Measurements from ENCODE around the gene RALGPS1.

RALGPS1 gene

DNA sequence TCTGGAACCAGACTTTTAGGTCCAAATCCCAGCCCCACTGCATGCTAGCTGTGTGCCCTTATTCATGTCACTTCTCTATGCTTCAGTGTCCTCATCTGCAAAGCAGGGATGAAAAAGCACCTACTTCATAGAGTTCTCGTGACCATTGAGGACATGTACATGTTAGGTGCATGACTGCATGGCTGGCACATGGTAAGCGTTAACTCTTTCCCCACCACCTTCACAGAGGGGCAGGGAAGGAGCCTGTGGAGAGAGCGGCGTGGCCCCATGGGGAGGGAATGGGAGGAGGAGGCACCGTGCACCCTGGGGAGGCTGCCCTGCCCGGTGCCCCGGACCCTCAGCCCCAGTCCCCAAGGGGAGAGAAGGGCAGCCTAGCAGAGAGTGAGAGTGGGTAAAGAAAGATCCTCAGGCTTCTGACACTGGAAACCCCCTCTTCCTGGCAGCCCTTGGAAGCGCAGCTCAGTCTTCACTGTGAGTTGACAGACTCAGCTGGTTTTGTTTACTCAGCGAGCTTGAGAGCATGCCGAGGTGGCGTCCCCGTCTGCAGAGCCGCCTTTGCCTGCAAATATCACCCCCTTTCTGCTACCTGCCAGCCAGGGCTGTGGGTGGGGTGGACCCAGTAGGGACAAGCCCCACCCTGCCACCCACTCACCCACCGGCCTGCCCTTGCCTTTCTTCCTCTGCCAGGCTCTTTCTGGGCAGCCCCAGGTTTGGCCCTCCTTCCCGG is 218.5 kb downstream of the RALGPS1 start:
- no peaks in the 10 kb centered on the region for H3K9me3 ChIP-seq (ENCODE audit: control insufficient read depth, insufficient read depth, low read length)
- H3K36me3 ChIP-seq (ENCODE audit: insufficient read depth, low read length): no peaks in the 10 kb centered on the region
- H3K9ac ChIP-seq (ENCODE audit: low read depth, low read length): no peak overlapping the region
- peaks cover 30% of the 10 kb centered on the region for H3K4me1 ChIP-seq (ENCODE audit: insufficient read depth, low read length)

DNA sequence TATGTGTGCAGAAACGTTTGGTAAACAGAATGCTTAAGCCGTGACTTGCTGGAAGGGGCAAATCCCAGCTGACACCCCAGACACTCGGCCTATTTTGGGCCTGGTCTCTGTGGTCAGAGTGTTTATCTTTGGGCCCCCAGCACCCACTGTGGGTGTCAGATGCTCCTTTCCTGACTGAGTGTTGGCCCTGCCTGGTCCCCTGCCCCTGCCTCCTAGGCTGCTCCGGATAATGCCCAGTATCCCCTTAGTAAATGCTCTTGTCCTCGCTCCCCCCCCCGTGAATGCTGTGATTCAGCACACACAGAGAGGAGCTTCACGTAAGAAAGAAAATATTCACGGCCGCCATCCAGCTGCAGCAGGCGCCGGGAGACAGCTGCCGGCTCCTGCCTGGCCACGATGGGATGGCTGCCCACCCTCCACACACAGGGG is 219.2 kb downstream of the RALGPS1 start:
- no peaks in the 10 kb centered on the region for H3K9me3 ChIP-seq (ENCODE audit: control insufficient read depth, insufficient read depth, low read length)
- H3K9ac ChIP-seq (ENCODE audit: low read depth, low read length): no peak overlapping the region
- peaks cover 30% of the 10 kb centered on the region for H3K4me1 ChIP-seq (ENCODE audit: insufficient read depth, low read length)
- H3K36me3 ChIP-seq (ENCODE audit: insufficient read depth, low read length): no peaks in the 10 kb centered on the region

- Histone ChIP-seq H3K9ac (ENCODE audit: low read depth, low read length) (no peak overlapping the region), H3K4me1 (ENCODE audit: insufficient read depth, low read length) (peaks cover 30% of the 10 kb centered on the region)
These were observed 220.6 kb downstream of the RALGPS1 start for GRCh38 chr9:127135056-127135745.

GRCh38 chr9:127136081-127136879 is 221.7 kb downstream of the RALGPS1 start:
- no peaks in the 10 kb centered on the region for H3K36me3 ChIP-seq (ENCODE audit: insufficient read depth, low read length)

More at GRCh38 chr9:127135056-127135745, 220.6 kb downstream of the RALGPS1 start:
- Histone ChIP-seq H3K9me3 (ENCODE audit: control insufficient read depth, insufficient read depth, low read length) (no peaks in the 10 kb centered on the region), H3K36me3 (ENCODE audit: insufficient read depth, low read length) (no peaks in the 10 kb centered on the region)

GRCh38 chr9:127136880-127137639 is 222.5 kb downstream of the RALGPS1 start:
- H3K4me1 ChIP-seq (ENCODE audit: insufficient read depth, low read length): peaks cover 19% of the 10 kb centered on the region
- no peaks in the 10 kb centered on the region for H3K36me3 ChIP-seq (ENCODE audit: insufficient read depth, low read length)
- no peak overlapping the region for H3K9ac ChIP-seq (ENCODE audit: low read depth, low read length)
- no peaks in the 10 kb centered on the region for H3K9me3 ChIP-seq (ENCODE audit: control insufficient read depth, insufficient read depth, low read length)

More at GRCh38 chr9:127136081-127136879, 221.7 kb downstream of the RALGPS1 start:
- no peaks in the 10 kb centered on the region for H3K9me3 ChIP-seq (ENCODE audit: control insufficient read depth, insufficient read depth, low read length)
- no peak overlapping the region for H3K9ac ChIP-seq (ENCODE audit: low read depth, low read length)
- peaks cover 27% of the 10 kb centered on the region for H3K4me1 ChIP-seq (ENCODE audit: insufficient read depth, low read length)

DNA sequence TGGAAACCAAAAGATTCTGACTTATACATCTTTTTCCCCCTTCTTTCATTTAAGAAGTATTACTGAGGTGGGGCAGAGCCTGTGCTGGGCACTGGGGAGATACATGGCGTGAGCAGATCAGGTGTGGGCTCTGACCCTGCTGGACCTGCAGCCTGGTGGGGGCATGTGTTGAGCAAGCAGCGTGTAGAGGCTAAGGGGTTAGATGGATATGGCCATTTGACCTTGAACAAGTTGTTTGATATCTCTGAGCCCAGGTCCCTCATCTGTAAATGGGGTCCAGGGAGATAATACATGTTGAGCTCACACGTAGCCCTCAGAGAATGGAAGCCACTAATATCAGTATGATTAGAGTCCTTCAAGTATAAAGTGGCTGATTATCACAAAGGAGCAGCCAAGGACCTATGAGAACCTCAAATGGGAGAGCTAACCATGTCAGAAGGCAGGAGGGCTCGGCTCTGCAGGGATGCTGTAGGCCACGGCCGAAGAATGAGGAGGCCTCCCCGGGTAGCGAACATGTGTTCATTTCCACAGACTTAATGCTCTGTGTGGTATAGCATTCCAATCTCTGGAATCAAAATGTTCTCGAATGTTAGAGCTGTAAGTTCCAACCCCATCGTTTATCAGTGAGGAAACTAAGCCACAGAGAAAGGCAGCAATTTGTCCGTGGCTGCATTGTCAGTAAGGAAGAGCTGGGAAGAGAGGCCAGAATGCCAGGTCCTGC is 223.2 kb downstream of the RALGPS1 start:
- H3K36me3 ChIP-seq (ENCODE audit: insufficient read depth, low read length): no peaks in the 10 kb centered on the region
- H3K9ac ChIP-seq (ENCODE audit: low read depth, low read length): no peak overlapping the region
- H3K4me1 ChIP-seq (ENCODE audit: insufficient read depth, low read length): peaks cover 13% of the 10 kb centered on the region
- H3K9me3 ChIP-seq (ENCODE audit: control insufficient read depth, insufficient read depth, low read length): no peaks in the 10 kb centered on the region

DNA sequence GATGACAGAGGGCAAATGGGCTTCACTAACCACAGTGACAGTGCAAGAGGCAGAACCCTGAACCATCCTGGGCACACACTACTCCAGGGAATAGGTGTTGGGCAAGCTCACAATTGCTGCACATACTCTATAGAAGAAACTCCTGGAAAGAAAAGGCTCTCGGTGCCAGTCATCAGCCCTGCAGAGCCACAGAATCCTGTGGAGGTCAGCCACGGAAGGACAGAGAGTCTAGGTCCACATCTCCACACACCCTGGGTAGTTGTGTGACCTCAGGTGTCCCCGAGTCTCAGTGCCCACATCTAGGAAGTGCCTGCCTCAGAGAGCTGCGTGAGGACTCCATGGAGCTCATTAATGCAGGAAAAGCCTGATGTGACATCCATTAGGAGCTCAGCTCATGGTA is 223.9 kb downstream of the RALGPS1 start:
- peaks cover 8% of the 10 kb centered on the region; the same call in 1 of the 2 replicates for H3K4me1 ChIP-seq (ENCODE audit: insufficient read depth, low read length)
- no peaks in the 10 kb centered on the region for H3K36me3 ChIP-seq (ENCODE audit: insufficient read depth, low read length)
- no peaks in the 10 kb centered on the region for H3K9me3 ChIP-seq (ENCODE audit: control insufficient read depth, insufficient read depth, low read length)
- H3K9ac ChIP-seq (ENCODE audit: low read depth, low read length): no peak overlapping the region

DNA sequence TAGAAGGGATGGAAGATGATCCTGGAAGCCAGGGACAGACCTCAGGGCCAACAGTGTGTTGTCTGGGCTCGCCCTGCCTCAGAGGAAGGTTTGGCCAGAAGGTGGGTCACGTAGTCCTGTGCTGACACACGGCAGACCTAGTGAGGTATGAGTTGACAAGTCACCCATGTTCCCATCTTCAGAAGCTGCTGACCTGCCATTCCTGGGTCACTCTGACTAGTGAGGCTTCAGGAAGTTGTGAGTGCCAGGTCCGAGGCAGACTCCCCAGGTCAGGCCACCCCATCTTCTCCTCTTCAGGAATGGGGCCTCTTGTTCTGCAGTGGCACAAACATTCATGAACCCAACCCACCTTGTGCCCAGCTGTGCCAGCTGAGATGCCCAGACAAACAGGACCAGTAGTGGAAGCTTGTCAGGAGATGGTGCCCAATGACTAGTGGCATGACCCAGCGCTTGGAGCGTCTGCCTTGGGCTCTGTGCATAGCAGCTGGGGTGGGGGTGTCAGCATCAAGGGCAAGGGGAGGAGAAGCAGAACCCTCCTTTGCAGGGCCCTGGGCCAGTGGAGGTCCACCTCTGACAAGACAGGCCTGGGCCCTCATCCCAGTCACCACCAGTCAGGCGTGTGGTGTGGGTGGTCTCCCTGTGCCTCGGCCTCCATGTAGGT is 224.6 kb downstream of the RALGPS1 start:
- Histone ChIP-seq H3K4me1 (ENCODE audit: insufficient read depth, low read length) (peaks cover under 1% of the 10 kb centered on the region; the same call in 1 of the 2 replicates), H3K9ac (ENCODE audit: low read depth, low read length) (no peak overlapping the region), H3K9me3 (ENCODE audit: control insufficient read depth, insufficient read depth, low read length) (no peaks in the 10 kb centered on the region), H3K36me3 (ENCODE audit: insufficient read depth, low read length) (no peaks in the 10 kb centered on the region)

GRCh38 chr9:127139775-127140174 is 225.2 kb downstream of the RALGPS1 start:
- Histone ChIP-seq H3K9me3 (ENCODE audit: control insufficient read depth, insufficient read depth, low read length) (no peaks in the 10 kb centered on the region), H3K4me1 (ENCODE audit: insufficient read depth, low read length) (no peaks in the 10 kb centered on the region), H3K9ac (ENCODE audit: low read depth, low read length) (no peak overlapping the region), H3K36me3 (ENCODE audit: insufficient read depth, low read length) (no peaks in the 10 kb centered on the region)

GRCh38 chr9:127140181-127140580 is 225.6 kb downstream of the RALGPS1 start:
- Histone ChIP-seq H3K36me3 (ENCODE audit: insufficient read depth, low read length) (no peaks in the 10 kb centered on the region), H3K4me1 (ENCODE audit: insufficient read depth, low read length) (no peaks in the 10 kb centered on the region), H3K9me3 (ENCODE audit: control insufficient read depth, insufficient read depth, low read length) (no peaks in the 10 kb centered on the region), H3K9ac (ENCODE audit: low read depth, low read length) (no peak overlapping the region)

GRCh38 chr9:127140842-127141675 is 226.5 kb downstream of the RALGPS1 start:
- Histone ChIP-seq H3K9ac (ENCODE audit: low read depth, low read length) (no peak overlapping the region), H3K4me1 (ENCODE audit: insufficient read depth, low read length) (no peaks in the 10 kb centered on the region), H3K9me3 (ENCODE audit: control insufficient read depth, insufficient read depth, low read length) (no peaks in the 10 kb centered on the region), H3K36me3 (ENCODE audit: insufficient read depth, low read length) (no peaks in the 10 kb centered on the region)

GRCh38 chr9:127142291-127142690 is 227.7 kb downstream of the RALGPS1 start:
- Histone ChIP-seq H3K36me3 (ENCODE audit: insufficient read depth, low read length) (no peaks in the 10 kb centered on the region), H3K9ac (ENCODE audit: low read depth, low read length) (no peak overlapping the region), H3K9me3 (ENCODE audit: control insufficient read depth, insufficient read depth, low read length) (no peaks in the 10 kb centered on the region)

More at GRCh38 chr9:127142291-127142690, 227.7 kb downstream of the RALGPS1 start:
- no peaks in the 10 kb centered on the region for H3K4me1 ChIP-seq (ENCODE audit: insufficient read depth, low read length)
